ENCODE results near the gene LYPD6B.
A peak's percentile ranks its signal among the peaks of the same experiment; 100 is the strongest.

The LYPD6B gene

DNA sequence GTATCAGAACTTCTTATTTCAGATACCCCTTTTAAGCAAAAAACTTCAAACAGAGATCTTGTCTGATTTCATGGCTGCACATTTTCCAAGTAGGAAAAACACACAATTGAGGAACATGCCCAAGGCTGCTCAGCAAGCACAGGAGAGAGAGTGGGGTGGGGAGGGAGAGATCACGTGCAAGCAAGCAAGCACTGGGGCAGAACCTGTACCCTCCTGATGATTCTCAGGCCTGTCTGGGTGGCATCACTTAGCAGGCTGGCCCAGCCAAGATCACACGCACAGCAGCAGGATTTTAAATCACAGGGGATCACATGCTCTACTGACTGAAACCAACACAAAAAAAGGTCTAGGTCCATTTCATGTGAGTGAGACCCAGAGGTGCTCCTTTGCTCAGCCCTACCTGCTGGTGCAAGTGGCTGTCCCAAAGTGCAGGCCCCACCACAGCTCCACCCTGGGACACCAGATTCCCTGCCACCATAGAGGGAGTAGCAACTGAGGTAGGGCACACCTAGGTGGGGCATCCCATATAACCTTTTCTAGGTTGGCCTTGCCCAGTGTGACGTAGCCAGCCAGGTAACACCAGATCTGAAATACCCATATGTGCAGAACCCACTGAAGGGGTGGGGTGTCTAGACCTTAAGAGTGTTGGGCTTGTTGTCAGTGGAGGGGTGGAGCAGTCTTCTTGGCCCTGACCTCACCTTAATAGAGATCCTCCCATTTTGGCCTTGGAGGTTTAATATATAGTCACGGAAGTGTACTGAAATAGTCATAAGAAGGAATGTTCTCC, 1.8 kb upstream of the LYPD6B start:
- Histone ChIP-seq H3K27ac (no peak overlapping the region), H3K4me3 (no peak overlapping the region)

DNA sequence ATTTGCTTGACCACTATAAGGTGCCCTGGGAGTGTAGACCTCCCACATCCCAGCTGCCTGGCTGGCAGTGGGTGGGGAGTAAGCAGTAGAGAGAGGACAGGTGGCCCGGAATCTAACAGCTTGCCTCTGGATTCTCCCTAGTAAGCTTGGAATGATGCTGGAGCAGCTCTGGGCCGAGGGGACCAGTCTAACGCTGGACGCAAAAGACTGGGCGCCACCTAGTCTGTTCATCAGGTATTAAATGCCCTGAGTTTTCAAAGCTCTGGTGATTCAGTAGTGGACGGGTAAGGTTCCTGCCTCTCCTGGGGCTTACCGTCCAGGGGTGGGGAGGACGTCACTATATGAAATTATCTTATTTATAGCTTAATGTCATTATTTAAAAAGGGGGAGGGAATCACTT, 648 bp upstream of the LYPD6B start:
- H3K4me3 ChIP-seq = peak overlapping the region in 4 of 7 experiments; percentile 23 to 48 (median 30)
- H3K27ac ChIP-seq = peak overlapping the region in 3 of 21 experiments; percentile 22 to 77 (median 74)

DNA sequence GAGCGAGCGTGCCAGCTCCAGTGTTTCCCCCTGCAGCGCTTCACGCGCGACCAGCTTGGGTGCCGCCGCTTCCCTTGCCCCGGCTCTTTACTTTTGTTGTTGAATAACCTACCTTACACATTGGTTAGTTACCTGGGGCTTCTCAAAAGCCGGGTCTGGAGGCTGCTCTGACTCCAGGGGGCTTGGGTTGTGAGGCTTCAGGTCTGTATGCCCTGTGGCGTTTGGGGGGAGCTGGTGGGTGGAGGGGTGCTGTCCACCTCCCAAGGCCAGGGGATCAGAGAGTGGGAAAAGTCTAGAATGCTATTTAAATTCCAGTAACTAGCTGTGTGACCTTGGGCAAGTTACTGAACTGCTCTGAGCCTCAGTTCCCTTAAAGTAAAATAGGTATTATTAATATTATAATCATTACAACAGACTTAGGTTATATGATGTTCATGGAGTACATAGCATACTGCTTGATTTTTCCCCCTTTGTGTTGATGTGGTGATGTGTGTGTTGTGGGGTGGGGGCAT, 770 bp downstream of the LYPD6B start:
- H3K27ac ChIP-seq = peak overlapping the region in 14 of 21 experiments; percentile 10 to 77 (median 59)
- H3K4me3 ChIP-seq = peak overlapping the region; percentile 23 to 52 (median 35)

DNA sequence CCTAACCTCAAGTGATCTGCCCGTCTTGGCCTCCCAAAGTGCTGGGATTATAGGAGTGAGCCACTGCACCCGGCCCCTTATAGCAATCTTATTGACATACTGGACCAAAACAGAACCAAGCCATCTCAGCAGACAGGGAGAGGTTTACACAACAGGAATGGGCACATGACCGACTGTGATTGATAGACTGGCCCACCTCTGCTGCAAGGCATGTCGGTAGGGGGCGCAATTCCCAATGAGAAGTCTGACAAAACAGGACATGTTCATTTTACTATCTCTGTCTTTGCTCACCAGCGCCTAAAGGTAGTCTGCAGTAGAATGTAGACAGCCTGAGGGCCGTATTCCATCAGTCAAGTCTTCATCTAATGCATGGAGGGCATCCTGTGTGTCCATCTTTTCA, 2.0 kb downstream of the LYPD6B start:
- Histone ChIP-seq H3K4me3 (no peak overlapping the region), H3K27ac (no peak overlapping the region)

DNA sequence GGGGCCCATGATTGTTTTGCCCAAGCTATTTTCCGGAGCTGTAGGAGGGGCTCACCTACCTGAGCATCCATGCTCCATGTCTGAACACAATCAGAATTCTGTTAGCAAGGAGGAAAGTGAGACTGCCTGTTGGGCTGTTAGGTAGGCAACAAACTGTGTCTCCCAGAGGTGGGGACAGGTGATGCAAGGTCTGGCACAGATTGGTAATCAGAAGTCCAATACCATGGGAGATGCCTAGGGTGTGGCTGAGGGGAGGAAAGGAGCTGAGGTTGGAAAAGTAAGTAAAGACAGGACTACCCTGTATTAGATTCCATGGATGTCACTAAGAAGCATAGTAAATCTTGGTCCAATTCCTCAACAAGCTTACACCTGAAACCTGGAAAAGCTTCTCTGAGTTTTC, 3.0 kb downstream of the LYPD6B start:
- Histone ChIP-seq H3K4me3 (no peak overlapping the region), H3K27ac (no peak overlapping the region)

DNA sequence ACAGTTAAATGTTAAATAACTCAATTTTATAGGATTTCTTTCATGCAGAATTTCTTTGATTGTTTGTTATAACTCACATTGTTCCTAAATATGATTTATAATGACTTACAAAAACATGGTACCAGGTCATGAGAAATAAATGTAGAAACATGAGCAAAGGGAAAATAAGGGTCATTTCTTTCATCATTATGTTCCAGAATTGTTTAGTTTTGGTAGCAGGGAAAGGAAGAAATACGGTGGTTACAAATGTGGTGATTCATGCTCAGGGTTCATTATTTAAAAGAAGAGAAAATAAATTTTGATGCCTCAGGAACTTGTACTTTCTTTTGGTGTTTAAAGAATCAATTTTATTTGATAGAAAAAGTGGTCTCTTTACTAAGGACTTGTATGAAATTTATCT, 4.4 kb downstream of the LYPD6B start:
- no peak overlapping the region for H3K4me3 ChIP-seq

DNA sequence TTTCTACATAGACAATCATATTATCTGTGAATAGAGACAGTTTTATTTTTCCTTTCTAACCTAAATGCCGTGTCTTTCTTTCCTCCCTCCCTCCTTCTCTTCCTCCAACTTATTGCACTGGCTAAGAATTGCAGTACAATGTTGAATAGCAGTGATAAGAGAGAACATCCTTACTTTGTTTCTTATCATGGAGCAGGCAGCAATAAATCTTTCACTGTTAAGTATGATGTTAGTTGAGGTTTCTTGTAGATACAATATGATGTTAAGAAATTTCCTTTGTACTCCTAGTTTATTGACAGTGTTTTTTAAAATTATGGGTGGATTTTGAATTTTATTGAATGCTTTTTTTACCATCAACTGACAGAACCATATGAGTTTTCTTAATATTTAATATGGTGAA, 6.0 kb downstream of the LYPD6B start:
- Histone ChIP-seq H3K4me3 (no peak overlapping the region), H3K27ac (no peak overlapping the region)

More for the DNA sequence above, 4.4 kb downstream of the LYPD6B start:
- H3K27ac ChIP-seq = no peak overlapping the region

DNA sequence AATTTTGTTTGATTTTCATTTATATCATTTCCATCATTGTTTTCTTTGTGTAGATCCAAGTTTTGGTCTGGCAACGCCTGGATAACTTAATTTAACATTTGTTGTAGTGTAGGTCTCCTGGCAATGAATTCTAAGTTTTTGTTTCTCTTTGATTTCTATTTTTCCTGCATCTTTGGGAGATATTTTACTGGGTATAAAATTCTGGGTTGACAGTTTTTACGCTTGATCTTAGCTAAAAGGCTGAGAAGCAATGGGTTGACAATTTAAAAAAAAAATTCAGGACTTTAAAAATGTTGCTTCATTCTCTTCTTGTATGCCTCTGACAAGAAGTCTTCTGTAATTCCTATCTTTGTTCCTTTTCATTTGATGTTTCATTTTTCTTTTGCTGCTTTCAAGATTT, 8.6 kb downstream of the LYPD6B start:
- Histone ChIP-seq H3K4me3 (no peak overlapping the region), H3K27ac (no peak overlapping the region)

DNA sequence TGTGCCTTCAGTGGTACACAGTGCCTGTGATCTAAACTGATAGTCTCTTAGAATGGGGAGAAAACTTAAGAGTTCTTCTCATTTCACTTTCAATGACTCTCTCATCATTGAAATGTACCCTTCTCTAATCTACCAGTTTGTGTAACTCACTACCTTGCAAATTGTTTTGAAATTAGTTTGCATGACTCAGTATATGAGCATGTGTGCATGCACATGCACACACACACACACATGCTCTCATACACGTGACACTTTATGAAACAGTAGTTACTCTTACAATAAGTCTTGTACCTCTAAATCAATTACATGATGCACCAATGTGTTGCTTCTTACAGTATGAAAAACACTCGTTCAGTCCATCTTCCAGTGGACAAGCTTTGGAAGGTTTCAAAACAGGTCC, 10.6 kb downstream of the LYPD6B start:
- Histone ChIP-seq H3K27ac (no peak overlapping the region), H3K4me3 (no peak overlapping the region)

DNA sequence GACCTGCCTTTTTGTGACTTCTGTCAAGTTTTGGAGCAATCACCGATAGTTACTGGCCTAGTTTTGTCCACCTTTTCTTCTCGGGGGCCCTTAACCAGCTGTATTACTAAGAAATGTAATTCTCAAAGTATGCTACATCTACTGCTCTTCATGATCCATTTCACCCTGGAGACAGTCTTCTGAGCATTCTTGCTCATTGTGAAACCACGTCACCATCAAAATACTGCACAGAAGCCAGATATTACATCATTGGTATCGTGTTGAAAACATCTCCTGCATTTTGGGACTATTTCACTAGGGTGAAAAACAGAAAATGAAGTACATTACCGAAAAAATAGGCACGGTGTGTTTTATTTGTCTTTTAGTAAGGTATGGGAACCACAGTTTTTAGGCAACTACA, 11.7 kb downstream of the LYPD6B start:
- Histone ChIP-seq H3K4me3 (no peak overlapping the region), H3K27ac (no peak overlapping the region)

DNA sequence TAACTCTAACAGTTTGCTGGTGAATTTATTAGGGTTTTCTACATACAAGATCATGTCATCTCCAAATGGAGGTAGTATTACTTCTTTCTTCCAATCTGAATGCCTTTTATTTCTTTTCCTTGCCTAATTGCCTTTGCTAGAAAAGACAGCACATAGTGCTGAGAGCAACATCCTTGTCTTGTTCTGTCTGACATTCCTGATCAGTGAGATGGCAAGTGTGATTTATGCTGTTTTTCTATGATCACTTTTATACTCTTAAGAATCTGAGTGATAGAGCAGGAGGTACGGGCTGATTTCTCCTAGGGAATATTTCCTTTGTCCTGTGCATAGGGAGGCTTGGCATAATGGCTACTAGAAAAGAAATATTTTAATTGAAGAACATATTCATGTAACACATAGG, 17.3 kb downstream of the LYPD6B start:
- Histone ChIP-seq H3K4me3 (no peak overlapping the region), H3K27ac (no peak overlapping the region)

DNA sequence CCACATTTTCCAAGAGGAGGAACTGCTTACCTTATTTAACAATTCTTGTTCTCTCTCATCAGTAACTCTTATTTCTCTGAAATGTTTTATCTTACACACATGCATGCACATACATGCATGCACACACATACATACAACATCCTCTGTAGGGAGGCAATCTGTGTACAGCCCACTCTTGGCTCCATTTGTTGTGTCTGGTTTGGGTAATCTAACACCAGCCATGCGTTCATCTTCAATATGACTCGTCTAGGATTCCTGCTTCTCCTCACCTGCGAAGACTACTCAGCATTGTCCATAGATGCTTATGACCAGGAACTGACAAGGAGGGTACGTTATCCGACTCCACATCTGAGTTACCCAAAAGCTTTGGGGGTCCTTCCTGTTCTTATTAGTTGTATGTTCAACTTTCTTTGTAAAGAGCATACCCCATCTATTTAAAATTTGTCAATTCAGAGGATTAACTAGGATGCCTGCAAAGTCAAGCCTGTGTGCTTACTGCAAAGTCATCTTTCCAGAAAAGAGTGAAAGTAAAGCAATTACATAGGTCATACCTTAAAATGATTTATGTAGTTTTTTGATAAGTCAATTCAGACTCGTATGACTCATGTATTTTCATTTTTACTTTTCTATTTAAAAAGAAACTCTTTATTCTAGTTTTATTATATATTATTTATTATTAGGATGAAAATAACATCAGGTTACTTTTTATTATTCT, 18.2 kb downstream of the LYPD6B start:
- H3K4me3 ChIP-seq = no peak overlapping the region
- H3K27ac ChIP-seq = no peak overlapping the region

DNA sequence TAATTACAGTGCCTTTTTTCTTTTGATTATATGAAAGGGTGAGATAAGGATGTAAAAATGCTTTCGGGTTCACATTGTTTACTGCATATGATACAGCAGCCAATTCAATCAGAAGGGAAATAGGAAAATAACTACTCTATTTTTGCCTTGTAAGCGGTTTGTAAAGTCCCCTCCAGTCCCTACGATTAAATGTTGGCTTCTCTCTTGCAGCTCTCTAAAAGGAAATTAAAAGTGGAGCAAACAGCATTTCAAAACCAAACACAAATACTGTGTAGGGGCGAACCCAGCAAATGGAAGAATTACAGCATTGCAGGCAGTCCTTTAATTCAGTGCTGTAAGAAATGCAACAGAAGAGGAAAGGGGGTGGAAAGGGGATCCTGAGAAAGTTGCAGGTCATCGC, 18.9 kb downstream of the LYPD6B start:
- H3K27ac ChIP-seq = no peak overlapping the region
- H3K4me3 ChIP-seq = no peak overlapping the region

DNA sequence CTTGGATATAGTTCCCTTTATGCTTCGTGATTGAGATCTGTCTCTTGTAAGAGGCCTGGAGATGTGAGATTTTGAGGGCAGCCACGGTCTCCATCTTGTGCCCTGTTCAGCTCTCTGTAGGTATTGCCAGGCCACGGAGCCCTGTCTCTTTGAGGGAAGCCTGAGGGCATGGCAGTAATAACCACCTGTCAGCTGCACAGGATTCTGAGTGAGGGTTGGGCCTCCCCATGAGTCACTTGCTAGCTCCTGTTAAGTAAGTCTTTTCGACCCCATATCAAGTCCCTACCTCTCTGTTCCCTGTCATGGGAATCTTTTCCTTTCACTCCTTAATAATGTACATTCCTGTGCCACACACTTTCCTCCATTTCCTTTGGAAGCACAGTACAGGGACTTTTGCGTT, 20.4 kb downstream of the LYPD6B start:
- Histone ChIP-seq H3K27ac (no peak overlapping the region), H3K4me3 (no peak overlapping the region)

DNA sequence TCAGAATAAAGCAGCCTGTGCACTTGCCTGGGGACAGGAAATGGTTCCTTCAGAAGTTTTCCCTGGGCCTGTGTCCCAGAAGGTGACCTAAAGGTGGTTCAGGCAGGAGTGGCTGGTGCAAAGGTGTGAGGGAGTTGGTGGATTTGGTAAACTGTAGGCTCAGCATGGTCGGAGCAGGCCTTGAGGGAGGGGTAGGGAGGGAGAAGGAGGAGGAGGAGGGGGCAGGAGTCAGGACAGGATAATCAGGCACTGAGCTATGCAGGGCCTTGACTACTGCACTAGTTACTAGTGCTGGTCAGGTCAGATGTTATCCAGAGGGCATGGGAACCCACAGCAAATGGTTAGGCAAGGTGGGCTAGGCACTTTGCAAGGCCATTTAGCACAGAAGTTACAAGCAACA, 21.3 kb downstream of the LYPD6B start:
- no peak overlapping the region for H3K4me3 ChIP-seq
- no peak overlapping the region for H3K27ac ChIP-seq

DNA sequence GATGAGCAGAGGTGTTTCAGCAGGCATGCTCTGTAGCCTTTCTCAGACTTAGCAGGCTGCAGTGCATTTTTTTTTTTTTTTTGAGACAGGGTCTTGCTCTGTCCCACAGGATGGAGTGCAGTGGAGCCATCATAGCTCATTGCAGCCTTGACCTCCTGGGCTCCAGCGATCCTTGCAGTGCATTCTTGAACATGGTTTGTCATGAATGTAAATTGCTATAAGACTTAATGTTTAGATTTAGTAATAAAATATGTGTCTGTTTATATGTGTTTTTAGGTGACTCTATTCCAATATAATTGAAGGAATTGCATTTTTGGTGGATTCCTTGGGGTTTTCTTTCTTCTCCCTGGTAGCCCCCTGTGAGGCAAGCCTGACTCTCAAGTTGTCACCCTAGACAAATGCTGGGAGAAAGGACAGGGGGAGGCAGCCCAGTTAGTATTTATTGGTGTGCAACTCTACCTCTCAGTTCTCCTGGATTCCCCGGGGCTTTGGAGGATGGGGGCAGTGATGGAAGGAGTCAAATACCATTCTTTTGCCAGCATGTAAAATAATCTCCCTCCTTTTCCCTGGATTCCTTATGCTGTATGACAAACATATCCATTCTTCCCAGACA, 22.7 kb downstream of the LYPD6B start:
- Histone ChIP-seq H3K27ac (no peak overlapping the region), H3K4me3 (no peak overlapping the region)

DNA sequence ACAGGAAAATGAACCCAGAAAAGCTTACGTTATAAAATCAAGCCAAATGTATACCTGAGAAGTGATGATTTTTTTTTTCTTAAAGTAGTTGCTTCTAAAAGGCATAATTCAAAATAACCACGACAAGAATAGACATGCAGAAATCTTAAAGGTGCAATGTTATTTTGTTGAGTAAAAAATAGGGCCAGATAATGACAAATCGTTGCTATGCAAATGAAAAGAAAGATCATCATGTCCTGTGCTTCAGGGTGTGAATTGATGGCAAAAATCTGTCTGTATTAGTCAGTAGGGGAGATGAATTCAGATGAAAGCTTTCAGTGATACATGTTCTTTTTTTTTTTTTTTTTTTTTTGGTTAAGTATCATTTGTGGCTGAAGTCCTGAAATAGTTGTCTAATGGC, 24.0 kb downstream of the LYPD6B start:
- H3K27ac ChIP-seq = no peak overlapping the region
- H3K4me3 ChIP-seq = no peak overlapping the region

DNA sequence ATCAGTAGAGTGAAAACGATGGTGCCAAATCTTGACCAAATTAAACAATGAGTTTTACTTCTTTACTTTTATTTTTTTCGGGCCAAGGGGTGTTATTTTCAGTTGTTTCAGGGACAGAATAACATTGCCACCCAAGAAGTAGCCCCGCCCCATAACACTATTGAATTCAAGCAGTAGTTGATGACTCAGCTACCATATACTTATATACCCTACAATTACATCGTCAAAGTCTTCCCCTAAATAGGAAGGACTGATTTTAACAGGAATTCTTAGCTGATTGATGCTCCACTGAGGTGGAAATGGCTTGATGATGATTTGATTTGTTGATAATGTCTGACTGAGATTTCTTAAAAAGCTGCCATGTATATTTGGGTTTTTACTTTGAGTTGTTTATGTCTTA, 24.7 kb downstream of the LYPD6B start:
- H3K27ac ChIP-seq = no peak overlapping the region

DNA sequence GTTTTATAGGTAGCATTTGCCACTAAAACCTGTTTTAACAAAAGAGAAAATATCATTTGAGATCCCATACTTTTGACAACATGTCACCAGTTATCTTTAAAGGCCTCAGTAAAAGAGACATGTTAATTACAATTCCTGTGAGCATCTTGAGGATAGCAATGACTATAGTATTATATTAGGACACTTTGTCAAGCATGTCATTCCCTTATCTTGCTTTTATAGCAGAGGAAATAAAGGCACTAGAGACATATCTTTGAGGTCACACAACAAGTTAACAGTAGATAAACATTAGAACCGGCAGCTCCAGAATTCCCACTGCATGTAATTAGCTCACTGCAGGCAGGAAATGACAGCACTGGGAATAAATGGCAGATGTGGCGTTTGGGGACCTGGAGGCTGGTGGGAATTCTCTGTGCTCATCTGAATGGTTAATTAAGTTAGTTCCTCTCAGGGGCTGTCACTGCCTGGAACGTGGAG, 25.9 kb downstream of the LYPD6B start:
- H3K4me3 ChIP-seq = no peak overlapping the region
- H3K27ac ChIP-seq = peak overlapping the region in 8 of 21 experiments; percentile 9 to 57 (median 28)

More for the DNA sequence above, 24.7 kb downstream of the LYPD6B start:
- H3K4me3 ChIP-seq = no peak overlapping the region

DNA sequence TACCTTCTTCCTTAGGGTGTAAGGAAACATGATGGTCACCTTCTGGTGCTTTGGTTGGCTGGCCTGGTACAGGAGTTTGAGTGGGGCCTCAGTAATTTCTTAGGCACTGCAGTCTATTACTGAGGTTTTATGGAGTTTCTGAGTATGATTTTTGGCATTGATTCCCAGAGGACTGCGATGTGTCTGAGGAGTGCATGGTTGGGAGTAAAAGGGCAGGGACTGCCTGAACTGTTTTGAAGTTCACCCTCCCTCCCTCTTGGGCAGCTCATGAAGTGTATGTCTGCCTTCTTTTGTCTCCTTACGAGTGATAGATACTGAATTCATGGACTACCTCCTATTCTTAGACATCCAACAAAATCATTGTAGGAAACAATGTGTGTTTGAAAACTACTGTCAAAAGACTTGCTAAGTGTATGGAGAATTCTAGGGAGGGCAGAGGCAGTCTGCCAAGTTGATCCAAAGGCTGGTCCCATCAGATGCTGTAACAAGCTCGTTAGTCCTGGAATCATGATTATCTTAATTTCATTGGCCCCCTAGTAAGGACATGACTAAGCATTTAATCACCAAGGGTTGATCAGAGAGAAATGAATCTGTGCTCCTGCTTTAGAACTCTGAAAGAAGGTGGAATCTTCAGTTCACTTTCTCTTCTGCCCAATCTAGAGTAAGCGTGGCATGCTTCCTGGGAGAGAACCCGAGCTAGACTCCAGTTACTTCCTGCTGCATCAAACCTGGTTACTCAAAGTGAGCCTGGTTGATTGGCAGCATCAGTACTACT, 26.5 kb downstream of the LYPD6B start:
- Histone ChIP-seq H3K4me3 (no peak overlapping the region), H3K27ac (peak overlapping the region in 9 of 21 experiments; percentile 9 to 57 (median 23))

Measured in skin epidermis (tissue), 12 donors.